ENCODE results near the gene C1GALT1. TPM values are rescaled to one million over a fixed set of nuclear protein-coding genes. Genes with fewer than 3 reads are reported as not detected.
"Not testable (repeated sequence)": the region's sequence is repeated elsewhere in the genome, so short reads cannot be mapped to it uniquely, and the experiment has no call there.

C1GALT1 gene
- 555 and 675 TPM in 2 replicates for total RNA-seq (2014; rRNA removed)
- polyA plus RNA-seq (2012), result 67.7 TPM

DNA sequence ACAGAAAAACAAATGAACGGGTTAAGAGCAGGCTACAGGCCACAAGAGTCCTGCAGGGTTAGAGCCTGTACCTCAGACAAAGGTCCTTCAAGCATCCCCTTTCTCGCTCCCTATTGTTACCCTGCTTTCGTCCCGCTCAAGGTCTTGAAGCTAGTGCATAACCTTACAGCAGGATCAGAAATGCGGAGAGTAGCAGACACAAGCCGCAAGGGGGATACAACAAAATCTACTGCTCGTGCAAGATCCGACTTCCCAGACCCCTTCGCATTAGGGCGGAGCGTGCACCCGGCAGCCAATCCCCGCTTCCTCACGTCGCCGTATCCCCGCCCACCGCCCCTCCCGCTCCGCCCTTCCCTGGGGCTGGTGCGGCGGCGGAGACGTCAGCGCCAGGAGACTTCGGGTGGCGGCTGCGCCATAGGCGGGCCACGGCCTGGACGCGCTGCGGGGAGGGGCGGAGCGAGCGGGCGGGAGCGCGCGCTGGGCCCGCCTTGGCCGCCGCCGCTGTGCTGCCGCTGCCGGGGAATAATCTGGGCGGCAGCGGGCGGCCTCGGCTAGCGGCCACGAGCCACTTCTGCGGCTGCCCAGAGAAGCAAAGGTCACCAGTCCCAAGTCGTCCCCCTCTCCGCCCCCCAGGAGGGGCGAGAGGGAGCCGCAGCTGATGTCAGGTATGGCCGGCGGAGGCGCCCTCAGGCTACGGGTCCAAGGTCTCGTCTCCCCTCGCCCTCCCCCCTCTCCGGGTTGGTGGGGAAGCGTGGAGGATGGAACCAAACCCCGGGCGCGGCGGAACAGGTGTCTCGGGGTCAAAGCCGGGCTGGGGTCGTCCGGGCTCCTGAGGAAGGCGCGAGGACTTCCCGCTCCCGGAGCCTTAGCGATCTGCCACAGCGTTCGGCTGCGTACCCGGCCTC lies at the start of gene C1GALT1:
TSS of gene C1GALT1 (plus strand) at position 389 of the 905 bp plus-strand sequence. CDS start 51,776 bp downstream, outside the sequence.
- peak; percentile 99 for DNase-seq (ENCODE audit: low read depth)

DNA sequence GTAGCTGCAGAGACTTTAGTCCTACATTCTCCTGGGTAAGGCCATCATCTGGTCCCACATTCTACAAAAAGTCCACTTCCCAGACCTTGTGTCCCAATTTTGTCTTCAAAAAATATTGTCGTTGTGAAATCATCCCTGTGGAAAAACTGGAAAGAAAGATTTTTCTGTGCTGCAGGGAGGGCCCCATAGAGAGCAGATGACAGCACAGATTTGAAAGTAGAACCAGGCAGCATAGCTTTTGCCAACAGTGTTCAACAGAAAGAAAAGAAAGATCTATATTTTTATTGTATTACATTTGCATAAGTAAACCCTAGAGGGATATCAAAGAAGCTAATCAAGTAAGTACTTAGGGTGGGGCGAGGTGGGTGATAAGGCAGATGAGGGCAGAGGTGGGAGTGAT lies 48.3 kb upstream of the C1GALT1 start:
- DNase-seq (ENCODE audit: low read depth), result no peak

DNA sequence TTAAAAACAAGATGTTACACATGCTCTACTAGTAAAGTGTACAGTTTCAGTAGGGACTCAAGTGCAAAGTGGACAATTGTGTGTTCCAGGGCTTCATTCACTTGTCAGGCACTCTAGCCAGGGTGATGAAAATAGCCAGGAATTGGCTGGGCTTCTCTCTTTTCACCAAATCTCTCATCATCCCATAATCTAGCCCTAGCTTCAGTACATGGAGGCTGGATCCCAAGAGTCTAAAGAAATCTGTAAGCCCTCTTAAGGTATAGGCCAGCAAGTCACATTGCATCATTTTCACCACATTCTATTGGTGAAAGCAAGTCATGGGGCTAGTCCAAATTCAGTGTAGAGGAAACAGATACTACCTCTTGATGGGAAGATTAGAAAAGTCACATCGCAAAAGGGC lies 47.3 kb upstream of the C1GALT1 start:
- no peak for DNase-seq (ENCODE audit: low read depth)

DNA sequence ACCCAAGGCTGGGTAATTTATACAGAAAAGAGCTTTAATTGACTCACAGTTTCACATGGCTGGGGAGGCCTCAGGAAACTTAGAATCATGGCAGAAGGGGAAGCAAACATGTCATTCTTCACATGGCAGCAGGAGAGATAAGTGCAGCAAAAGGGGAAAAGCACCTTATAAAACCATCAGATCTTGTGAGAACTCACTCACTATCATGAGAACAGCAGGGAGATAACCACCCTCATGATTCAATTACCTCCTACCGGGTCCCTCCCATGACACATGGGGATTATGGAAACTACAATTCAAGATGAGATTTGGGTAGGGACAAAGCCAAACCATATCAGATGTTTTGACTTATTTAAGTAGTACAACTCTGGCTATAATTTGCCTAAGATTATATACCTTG lies 46.4 kb upstream of the C1GALT1 start:
- DNase-seq (ENCODE audit: low read depth), result not testable (repeated sequence)

DNA sequence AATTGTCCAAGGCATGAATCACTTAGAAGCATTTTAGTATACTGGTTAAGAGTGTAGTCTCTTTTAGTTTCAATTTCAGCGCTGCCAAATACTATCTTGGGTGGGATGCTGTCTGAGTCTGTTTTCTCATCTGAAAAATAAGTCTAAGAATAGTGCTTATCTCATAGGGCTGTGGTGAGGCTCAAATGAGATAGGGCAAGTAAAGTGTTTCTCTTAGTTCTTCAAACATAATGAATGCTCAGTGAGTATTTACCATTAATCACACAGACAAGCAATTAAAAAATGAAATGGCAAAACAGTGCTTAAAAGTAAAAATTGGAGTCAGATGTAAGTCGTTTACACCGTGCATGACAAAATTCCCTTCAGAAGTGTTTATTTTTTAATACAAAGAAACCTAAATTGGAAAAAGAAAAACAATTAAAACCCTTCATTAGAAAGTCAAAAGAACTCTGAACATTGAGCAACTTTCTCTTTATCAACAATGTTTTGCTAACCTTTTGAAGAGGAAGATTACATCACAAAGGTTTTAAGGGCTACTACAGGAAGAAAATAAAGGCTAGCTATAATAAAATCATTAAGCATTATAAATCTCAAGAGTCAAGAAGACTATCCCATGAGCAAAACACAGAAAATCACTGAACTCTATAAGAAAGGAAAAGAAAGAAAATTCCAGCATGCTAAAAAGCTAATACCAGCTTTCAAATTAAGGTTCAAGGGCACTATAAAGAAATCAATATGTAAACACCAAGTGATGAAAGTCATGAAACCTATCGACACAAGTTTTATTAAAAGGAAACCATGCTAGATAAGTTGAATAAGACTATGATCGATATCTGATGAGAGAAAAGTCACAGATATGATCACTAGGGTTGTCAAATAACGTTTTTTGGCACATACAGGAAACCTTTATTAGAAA lies 45.6 kb upstream of the C1GALT1 start:
- peak; percentile 36 for DNase-seq (ENCODE audit: low read depth)

DNA sequence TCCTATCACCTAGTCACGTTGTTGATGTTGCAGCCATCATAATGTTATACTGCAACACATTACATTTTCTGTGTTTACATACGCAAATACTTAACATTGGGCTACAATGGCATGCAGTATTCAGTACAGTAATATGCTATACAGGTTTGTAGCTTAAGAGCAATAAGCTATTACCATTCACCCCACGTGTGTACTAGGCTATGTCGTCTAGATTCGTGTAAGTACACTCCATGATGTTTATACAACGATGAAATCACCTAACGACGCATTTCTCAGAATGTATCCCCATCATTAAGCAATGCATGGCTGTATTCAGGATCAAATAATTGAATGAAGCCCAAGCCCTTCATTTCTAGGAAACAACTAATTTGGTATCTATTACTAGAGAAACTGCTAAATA lies 43.4 kb upstream of the C1GALT1 start:
- no peak for DNase-seq (ENCODE audit: low read depth)

DNA sequence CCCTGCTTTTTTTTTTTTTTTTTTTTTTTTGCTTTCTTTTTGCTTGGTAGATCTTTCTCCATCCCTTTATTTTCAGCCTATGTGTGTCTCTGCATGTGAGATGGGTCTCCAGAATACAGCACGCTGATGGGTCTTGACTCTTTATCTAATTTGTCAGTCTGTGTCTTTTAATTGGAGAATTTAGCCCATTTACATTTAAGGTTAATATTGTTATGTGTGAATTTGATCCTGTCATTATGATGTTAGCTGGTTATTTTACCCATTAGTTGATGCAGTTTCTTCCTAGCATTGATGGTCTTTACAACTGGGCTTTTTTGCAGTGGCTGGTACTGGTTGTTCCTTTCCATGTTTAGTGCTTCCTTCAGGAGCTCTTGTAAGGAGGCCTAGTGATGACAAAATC lies 38.9 kb upstream of the C1GALT1 start:
- DNase-seq (ENCODE audit: low read depth), result not testable (repeated sequence)

DNA sequence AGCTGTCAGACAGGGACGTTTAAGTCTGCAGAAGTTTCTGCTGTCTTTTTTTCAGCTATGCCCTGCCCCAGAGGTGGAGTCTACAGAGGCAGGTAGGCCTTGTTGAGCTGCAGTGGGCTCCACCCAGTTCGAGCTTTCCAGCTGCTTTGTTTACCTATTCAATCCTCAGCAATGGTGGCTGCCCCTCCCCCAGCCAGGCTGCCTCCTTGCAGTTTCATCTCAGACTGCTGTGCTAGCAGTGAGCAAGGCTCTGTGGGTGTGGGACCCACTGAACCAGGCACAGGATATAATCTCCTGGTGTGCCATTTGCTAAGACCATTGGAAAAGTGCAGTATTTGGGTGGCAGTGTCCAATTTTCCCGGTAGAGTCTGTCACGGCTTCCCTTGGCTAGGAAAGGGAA lies 37.2 kb upstream of the C1GALT1 start:
- DNase-seq (ENCODE audit: low read depth), result not testable (repeated sequence)

DNA sequence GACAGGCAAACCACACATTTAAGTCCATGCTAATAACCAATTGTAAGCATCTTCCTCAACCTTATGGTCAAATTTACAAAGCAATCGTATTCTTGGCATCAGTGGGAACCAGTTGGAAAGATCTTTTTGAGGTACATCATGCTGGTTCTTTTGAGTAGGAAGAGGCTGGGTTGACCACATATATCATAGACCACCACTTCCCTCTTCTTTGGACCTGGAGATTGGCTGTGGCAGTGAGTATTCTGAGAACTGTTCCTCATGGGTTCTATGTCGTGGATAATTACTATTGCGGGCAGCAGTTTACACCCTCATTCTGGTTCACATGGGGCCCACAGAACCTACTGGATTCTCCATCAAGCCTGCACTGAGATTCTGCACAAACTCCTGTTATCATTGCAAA lies 35.5 kb upstream of the C1GALT1 start:
- no peak for DNase-seq (ENCODE audit: low read depth)

DNA sequence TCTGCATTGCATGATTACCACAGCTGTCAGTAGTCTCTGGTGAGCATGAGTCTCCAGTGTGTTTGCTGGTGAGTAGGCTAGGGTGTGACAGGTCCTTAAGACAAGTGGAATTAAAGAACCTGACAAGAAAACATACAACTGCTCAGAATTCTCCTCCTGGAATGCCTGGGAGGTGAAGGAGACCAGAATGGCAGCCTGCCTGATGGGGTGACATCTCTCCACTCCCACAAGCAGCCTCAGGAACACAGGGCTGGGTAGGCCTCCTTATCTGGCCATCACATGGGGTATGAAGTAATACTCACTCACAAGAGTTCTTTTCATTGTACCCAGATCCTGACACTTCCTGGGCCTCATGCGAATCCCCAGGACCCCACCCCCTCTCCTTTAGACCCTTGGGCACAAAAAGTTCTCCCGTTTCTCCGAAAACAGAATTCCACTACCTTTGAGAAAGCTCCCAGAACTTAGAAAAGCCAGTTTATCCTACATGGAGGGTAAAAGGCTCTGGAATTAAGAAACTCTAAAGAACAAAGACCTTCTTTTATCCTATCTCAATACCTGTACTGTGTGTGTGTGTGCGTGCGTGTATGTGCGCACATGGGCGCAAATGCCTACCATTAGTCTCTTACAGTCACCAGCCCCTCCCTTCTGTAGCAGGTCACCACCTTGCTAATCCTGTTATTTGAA lies 33.4 kb upstream of the C1GALT1 start:
- peak; percentile 58 for DNase-seq (ENCODE audit: low read depth)

DNA sequence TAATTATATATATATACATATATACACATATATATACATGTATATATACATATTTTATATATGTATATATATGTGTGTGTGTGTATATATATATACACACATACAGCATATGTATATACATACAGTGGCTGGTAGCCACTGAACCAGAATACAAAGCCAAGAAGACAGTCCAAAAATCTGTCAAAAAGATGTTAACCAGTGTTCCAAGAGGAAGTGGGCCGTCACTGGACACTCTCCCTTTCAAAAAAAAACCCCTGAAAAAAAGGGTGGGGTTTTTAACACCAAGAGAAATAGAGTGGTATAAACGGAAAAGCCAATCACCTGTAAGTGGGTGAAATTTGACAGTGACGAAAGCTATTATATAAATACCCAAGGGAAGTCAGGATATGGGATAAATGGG lies 31.1 kb upstream of the C1GALT1 start:
- DNase-seq (ENCODE audit: low read depth), result no peak

DNA sequence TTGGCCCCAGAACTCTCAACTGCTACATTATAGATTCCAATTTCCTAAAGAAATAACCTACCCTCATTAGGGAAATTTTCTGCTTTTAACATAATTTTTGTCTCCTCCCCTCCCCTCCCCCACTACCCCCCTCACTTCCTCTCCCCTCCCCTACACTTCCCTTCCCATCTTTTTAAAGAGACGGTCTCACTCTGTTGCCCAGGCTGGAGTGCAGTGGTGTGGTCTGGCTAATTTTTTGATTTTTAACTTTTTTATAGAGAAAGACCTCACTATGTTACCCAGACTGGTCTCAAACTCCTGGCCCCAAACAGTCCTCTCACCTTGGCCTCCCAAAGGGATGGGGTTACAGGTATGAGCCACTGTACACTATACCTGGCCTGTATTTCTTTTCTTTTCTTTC lies 30.5 kb upstream of the C1GALT1 start:
- no peak for DNase-seq (ENCODE audit: low read depth)

DNA sequence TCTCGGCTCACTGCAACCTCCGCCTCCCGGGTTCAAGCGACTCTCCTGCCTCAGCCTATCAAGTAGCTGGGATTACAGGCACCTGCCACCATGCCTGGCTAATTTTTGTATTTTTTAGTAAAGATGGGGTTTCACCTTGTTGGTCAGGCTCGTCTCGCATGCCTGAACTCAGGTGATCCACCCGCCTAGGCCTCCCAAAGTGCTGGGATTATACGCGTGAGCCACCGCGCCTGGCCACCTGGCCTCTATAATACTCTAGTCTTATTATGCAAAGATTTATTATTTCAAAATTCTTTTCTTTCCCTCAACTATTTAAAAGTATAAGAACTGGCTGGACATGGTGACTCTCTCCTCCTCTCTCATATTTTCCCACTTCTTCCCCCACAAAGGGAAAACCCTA lies 30.0 kb upstream of the C1GALT1 start:
- no peak for DNase-seq (ENCODE audit: low read depth)

DNA sequence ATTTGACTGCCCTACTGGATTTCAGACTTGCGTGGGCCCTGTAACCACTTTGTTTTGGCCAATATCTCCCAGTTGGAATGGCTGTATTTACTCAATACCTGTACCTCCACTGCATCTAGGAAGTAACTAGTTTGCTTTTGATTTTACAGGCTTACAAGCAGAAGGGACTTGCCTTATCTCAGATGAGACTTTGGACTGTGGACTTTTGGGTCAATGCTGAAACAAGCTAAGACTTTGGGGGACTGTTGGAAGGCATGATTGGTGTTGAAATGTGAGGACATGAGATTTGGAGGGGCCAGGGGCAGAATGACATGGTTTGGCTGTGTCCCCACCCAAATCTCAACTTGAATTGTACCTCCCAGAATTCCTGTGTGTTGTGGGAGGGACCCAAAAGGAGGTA lies 28.0 kb upstream of the C1GALT1 start:
- DNase-seq (ENCODE audit: low read depth), result not testable (repeated sequence)

DNA sequence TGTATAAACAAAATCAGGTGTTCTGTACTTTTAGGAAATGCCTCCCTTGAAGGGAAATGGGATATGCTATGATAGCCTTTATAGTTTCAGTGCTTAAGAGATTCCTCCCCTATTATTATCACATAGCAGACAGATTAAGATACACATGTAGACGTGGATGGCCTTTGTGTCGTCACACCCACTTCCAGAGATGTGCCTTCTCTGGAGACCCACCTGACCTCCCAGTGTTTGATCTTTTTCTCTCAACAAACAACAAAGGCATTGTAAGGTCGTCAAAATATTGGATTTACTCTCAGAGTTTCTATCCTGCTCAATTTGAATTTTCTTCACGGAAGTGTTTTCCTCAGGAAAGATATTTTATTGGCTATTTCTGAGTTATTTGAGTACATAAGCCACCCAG lies 25.7 kb upstream of the C1GALT1 start:
- peak; percentile 72 for DNase-seq (ENCODE audit: low read depth)

DNA sequence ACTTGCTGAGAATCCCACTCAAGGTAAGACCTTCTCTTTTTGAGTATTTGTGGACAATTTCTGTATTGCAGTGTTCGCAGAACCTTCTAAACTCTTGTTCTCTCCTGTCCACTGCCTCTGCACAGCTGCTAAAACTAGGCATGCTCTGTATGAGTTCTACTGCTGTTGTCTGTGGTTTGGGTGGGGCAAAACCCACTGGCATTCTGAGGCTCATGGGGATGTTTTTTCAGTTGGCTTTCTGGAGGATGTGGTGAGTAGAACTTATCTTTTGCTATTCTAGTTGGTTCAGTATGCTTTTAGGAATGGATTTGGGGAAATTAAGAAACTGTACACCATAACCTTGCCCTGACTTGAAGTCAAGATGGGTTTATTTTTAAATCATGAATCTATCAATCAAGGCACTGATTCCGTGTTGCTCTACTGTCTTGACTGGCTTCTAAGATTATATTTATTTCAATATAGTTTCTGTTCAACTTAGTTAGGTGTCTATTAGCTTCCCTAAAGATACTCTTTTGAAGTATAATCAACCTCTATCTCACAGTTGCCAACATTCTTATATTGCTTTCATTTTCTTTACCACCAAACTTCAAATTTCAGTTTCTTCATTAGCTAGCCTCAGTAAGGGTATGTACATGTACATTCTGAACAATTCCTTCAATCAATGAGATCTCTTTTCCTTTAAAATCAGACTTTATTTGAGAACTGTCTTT lies 25.0 kb upstream of the C1GALT1 start:
- DNase-seq (ENCODE audit: low read depth), result peak; percentile 100

DNA sequence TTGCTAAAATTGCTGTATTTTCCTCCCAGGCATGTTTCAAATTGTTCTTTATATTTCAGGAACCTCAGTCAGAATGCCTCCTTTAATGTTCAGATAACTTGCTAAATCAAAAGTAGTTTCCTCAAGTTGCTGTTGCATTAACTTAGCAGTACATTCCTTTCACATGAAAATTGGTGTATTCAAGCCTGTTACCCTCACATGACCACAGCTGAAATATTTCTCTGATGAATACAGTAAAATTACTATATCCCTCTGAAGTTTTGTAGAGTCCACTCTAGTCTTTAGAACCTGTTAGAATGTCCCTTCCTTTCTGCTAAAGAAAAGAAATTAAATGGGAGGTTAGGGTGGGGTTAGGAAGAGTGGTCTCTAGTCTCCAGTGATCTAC lies 24.5 kb upstream of the C1GALT1 start:
- DNase-seq (ENCODE audit: low read depth), result peak; percentile 94

DNA sequence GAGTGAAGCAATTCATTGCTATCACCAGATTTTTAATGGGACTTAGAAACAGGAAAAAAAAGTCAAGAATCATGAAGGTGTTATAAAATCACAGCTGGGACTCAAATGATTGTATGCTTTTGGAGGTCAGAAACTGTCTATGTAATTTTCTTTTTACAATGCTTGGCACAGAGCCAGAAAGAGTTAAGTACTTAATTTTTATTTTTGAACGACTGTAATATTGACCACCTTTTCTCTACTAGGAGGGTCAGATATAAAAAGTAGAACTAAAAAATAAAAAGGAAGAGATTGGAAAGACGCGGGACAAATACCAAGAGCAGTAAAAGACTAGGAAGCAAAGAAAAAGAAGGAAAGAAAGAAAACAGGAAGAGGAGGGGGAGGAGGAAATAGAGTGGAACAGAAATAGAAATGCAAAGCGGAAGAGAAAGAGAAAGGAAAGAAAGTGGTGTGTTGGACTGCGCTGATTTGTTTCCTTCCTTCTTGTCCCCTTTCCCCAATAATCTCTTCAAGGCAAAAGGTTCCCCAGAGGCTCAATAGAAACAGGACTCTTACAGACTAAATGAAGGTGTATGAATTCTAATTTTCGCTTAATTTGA lies 23.2 kb upstream of the C1GALT1 start:
- DNase-seq (ENCODE audit: low read depth), result peak; percentile 46

DNA sequence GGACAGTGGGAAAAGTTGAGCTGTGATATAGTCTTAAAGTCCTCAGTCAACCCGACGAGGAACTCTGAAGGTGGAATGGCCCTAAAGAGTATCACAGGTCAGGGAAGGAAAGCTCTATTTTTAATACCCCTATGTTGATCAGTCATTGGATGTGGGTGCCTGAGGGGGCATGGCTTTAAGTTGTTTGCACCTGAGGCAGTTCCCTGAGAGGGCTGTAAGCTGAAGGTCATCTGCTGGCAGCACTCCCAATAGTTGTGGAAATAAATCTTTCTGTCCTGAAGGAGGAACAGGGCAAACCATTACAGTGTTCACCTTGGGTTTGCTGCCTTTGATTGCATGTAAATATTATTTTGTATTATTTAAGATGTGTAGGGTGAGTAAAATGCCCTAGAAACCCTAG lies 17.8 kb upstream of the C1GALT1 start:
- DNase-seq (ENCODE audit: low read depth), result no peak

DNA sequence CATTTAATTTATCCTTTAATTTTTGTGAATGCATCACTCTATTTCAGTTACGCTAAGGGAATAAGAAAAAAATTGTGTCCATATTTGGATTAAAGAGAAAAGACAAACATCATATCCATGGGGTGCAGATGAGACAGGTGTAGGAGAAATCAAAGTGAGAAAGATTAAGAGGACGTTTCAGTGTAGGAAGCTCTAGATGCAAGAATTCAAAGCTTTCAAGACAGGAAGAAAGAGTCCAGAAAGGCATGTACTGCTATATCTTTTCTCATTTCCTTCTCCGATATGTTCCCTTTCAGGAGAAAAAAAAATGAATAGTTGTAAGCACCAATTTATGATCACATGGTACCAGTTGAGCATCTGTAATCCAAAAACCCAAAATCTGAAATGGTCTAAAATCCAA lies 17.0 kb upstream of the C1GALT1 start:
- DNase-seq (ENCODE audit: low read depth), result no peak

DNA sequence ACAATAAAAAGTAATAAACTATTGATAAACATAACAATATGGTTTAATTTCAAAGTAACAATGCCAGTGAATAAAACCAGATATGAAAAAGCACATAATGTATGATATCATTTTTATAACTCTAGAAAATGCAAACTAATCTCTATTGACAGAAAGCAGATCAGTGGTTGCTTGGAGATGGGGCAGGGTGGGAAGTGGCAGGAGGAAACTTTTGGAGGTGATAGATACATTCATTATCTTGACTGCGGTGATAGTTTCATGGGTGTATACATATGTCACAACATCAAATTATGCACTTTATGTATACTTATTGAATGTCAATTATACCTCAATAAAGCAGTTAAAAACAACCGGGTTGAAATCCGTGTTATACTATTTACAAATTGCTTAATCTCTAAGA lies 16.0 kb upstream of the C1GALT1 start:
- DNase-seq (ENCODE audit: low read depth), result no peak
